ENCODE measurements around the gene PARD3. TPM values are rescaled to one million over a fixed set of nuclear protein-coding genes. Genes with fewer than 3 reads are reported as not detected.

The PARD3 gene
- polyA plus RNA-seq, 3 donors = 0.51 TPM; not detected in 2

GRCh38 chr10:34658934-34659333, 156.2 kb downstream of the PARD3 start:
- Histone ChIP-seq H3K27me3 (ENCODE audit: control insufficient read depth in 2 of 2, insufficient read depth in 2 of 2, low read length in 2 of 2) (no peaks in the 10 kb centered on the region), H3K4me3 (replicated peaks in 1 of 3; ENCODE audit: low read depth in 2 of 3, low read length in 3 of 3) (no peak overlapping the region), H3K9me3 (replicated peaks in 1 of 2; ENCODE audit: control insufficient read depth in 1 of 2, insufficient read depth in 1 of 2, low read length in 2 of 2) (no peaks in the 10 kb centered on the region), H2AFZ (ENCODE audit: insufficient read depth, low read depth, low read length, poor library complexity, severe bottlenecking) (no peak overlapping the region), H3K36me3 (replicated peaks in 1 of 2; ENCODE audit: control insufficient read depth in 1 of 2, insufficient read depth in 2 of 2, low read length in 2 of 2) (no peaks in the 10 kb centered on the region), H3K4me1 (ENCODE audit: control insufficient read depth in 1 of 2, insufficient read depth in 2 of 2, low read length in 2 of 2) (no peaks in the 10 kb centered on the region), H3K9ac (ENCODE audit: insufficient read depth, low read length, poor library complexity, severe bottlenecking) (no peak overlapping the region), H3K79me2 (ENCODE audit: insufficient read depth, low read length) (no peaks in the 10 kb centered on the region), H4K20me1 (ENCODE audit: insufficient read depth, low read length) (no peaks in the 10 kb centered on the region), H3K27ac (ENCODE audit: low read depth in 1 of 2, low read length in 2 of 2) (no peak overlapping the region), H3K4me2 (replicated peaks; ENCODE audit: extremely low read depth, low read length, poor library complexity, severe bottlenecking) (no peak overlapping the region)
- no peak for DNase-seq
- Mint-ChIP-seq H3K36me3 (no peaks in the 10 kb centered on the region), H3K27ac (no peak overlapping the region), H3K9me3 (peaks cover 0 to 3% (median 0%) of the 10 kb centered on the region in 7 donors), H3K27me3 (ENCODE audit: low read depth in 3 of 3) (peaks cover 0 to 6% (median 3%) of the 10 kb centered on the region in 3 donors), H3K4me3 (no peak overlapping the region), H3K4me1 (no peaks in the 10 kb centered on the region)
- intact Hi-C loops (cut with micrococcal nuclease) = no loop called here
- TF ChIP-seq, protein P1, sequence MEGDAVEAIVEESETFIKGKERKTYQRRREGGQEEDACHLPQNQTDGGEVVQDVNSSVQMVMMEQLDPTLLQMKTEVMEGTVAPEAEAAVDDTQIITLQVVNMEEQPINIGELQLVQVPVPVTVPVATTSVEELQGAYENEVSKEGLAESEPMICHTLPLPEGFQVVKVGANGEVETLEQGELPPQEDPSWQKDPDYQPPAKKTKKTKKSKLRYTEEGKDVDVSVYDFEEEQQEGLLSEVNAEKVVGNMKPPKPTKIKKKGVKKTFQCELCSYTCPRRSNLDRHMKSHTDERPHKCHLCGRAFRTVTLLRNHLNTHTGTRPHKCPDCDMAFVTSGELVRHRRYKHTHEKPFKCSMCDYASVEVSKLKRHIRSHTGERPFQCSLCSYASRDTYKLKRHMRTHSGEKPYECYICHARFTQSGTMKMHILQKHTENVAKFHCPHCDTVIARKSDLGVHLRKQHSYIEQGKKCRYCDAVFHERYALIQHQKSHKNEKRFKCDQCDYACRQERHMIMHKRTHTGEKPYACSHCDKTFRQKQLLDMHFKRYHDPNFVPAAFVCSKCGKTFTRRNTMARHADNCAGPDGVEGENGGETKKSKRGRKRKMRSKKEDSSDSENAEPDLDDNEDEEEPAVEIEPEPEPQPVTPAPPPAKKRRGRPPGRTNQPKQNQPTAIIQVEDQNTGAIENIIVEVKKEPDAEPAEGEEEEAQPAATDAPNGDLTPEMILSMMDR (IDR thresholded peaks at IDR 0.05) = no peak
- WGBS (ENCODE audit: insufficient coverage) = 100% methylated on average over 1 of the region's 1 CpG

- Mint-ChIP-seq H3K4me1 (no peaks in the 10 kb centered on the region), H3K36me3 (no peaks in the 10 kb centered on the region), H3K27ac (no peak overlapping the region), H3K4me3 (no peak overlapping the region), H3K9me3 (no peaks in the 10 kb centered on the region), H3K27me3 (ENCODE audit: low read depth in 3 of 3) (peaks cover 0 to 4% (median 3%) of the 10 kb centered on the region in 3 donors)
- Histone ChIP-seq H4K20me1 (ENCODE audit: insufficient read depth, low read length) (no peaks in the 10 kb centered on the region), H3K27ac (ENCODE audit: low read depth in 1 of 2, low read length in 2 of 2) (no peak overlapping the region), H3K4me2 (replicated peaks; ENCODE audit: extremely low read depth, low read length, poor library complexity, severe bottlenecking) (no peak overlapping the region), H3K36me3 (replicated peaks in 1 of 2; ENCODE audit: control insufficient read depth in 1 of 2, insufficient read depth in 2 of 2, low read length in 2 of 2) (no peaks in the 10 kb centered on the region), H3K9me3 (replicated peaks in 1 of 2; ENCODE audit: control insufficient read depth in 1 of 2, insufficient read depth in 1 of 2, low read length in 2 of 2) (no peaks in the 10 kb centered on the region), H2AFZ (ENCODE audit: insufficient read depth, low read depth, low read length, poor library complexity, severe bottlenecking) (no peak overlapping the region), H3K79me2 (ENCODE audit: insufficient read depth, low read length) (no peaks in the 10 kb centered on the region), H3K27me3 (ENCODE audit: control insufficient read depth in 2 of 2, insufficient read depth in 2 of 2, low read length in 2 of 2) (no peaks in the 10 kb centered on the region), H3K4me3 (replicated peaks in 1 of 3; ENCODE audit: low read depth in 2 of 3, low read length in 3 of 3) (no peak overlapping the region), H3K4me1 (ENCODE audit: control insufficient read depth in 1 of 2, insufficient read depth in 2 of 2, low read length in 2 of 2) (no peaks in the 10 kb centered on the region), H3K9ac (ENCODE audit: insufficient read depth, low read length, poor library complexity, severe bottlenecking) (no peak overlapping the region)
- WGBS (ENCODE audit: insufficient coverage) = 92% methylated on average over 2 of the region's 4 CpGs
- TF ChIP-seq, protein P1 (IDR thresholded peaks at IDR 0.05) = no peak
- DNase-seq = no peak
- intact Hi-C loops (cut with micrococcal nuclease) = no loop called here
Observed at GRCh38 chr10:34656661-34657060, 158.4 kb downstream of the PARD3 start.

Data from CD14-positive monocyte (primary cell).